Astrocyte of the cerebellum (primary cell): ENCODE data around the gene CELA2A.

Experiments
- DNase-seq: peaks from one replicate; pipeline ENCODE4 v3.0.0-alpha.2; 2011; ENCODE audit warnings: low read depth
- H3K4me3 ChIP-seq: 2 replicates; pipeline ENCODE4 v1.5.1; 2011; ENCODE audit warnings: mild to moderate bottlenecking, low read depth, low read length, moderate library complexity
- in situ Hi-C: cut with HindIII; loops from 2 replicates; pipeline ENCODE4 v1.10.0; 2017; ENCODE audit warnings: low sequenced_read_pairs
- TF ChIP-seq, protein P1 (sequence below): IDR thresholded peaks from 2 replicates; pipeline ENCODE4 v1.5.1; 2012; ENCODE audit warnings: low read length, low read depth, moderate library complexity, mild to moderate bottlenecking; ENCODE audit errors: missing control alignments

Gene CELA2A

DNA sequence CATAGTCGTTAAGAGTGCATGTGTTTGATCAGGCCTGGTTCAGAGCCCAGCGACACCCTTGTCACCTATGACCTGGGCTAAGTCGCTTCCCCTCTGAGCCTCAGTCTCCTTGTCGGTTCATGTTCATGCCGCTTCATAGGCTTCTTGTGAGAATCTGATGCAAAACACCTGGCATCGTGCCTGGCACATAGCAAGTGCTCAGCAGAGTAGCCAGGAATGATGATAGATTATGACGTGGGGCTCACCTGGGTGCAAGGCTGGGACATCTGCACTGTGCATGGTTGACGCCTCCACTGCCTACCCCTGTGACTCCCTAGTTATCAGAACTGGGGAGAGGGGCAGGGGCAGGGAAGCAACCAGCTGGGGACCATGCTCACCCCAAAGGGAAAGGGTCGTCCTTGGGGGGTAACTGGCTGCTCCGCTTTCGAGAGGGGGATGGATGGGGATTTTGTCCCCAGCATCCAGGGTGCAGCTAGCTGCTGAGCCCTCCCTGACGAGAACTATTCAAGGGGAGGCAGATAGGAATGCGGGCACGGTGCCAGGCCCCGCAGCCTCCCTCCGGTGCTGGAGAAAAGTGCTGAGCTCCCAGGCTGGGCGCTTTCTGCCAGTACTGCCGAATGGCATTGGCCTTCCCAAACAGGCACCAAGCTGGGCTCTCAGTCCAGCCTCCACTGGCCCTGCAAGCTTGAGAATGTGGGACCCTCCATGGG, 37.6 kb upstream of the CELA2A start:
- TF ChIP-seq, protein P1, sequence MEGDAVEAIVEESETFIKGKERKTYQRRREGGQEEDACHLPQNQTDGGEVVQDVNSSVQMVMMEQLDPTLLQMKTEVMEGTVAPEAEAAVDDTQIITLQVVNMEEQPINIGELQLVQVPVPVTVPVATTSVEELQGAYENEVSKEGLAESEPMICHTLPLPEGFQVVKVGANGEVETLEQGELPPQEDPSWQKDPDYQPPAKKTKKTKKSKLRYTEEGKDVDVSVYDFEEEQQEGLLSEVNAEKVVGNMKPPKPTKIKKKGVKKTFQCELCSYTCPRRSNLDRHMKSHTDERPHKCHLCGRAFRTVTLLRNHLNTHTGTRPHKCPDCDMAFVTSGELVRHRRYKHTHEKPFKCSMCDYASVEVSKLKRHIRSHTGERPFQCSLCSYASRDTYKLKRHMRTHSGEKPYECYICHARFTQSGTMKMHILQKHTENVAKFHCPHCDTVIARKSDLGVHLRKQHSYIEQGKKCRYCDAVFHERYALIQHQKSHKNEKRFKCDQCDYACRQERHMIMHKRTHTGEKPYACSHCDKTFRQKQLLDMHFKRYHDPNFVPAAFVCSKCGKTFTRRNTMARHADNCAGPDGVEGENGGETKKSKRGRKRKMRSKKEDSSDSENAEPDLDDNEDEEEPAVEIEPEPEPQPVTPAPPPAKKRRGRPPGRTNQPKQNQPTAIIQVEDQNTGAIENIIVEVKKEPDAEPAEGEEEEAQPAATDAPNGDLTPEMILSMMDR, result no peak
- DNase-seq, result no peak
- in situ Hi-C loops, result no loop called here

DNA sequence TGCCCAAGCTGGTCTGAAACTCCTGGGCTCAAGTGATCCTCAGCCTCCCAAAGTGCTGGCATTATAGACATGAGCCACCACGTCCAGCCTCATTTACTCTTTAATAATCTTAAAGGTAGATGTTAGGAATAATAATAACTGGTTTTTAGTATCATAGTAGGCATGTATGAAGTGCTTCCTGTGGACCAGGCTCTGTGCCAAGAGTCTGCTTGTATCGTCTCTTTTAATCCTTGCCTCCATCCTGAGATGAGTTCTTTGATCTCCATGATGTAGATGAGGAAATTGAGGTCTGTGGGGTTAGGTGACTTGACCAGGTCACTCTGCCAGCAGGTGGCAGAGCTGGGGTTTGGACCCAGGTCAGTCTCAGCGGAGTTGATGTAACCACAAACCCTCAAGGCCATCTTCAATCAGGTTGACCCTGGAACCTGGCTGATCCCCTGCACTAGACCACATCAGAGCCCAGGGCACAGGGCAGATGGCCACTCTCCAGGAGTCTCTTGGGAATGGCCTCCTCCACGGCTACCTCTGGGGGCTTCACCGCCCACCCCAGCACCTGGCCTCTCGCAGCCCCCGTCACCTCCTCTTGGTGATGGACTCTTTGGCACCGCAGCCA, 35.6 kb upstream of the CELA2A start:
- TF ChIP-seq, protein P1, result no peak
- in situ Hi-C loops, result no loop called here
- no peak overlapping the region for H3K4me3 ChIP-seq
- no peak for DNase-seq

More for the DNA sequence above, 37.6 kb upstream of the CELA2A start:
- no peak overlapping the region for H3K4me3 ChIP-seq

DNA sequence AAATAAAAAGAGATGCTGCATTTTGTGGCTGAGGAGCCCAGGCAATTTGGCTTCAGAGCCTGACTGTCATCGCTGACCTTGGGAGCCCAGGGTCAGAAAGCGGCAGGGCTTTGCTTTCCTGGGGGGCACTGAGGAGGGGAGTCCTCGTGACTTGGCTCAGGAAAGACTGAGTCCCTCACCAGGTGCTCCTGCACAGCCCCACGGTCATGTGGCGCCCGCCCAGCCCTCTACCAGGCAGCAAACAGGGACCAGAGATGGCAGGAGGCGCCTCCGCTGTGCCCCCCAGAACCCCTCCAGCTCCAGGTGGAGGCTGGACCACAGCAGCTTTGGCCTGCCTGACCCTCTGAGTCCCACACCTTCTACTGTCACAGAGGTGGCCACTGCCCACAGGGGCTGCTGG, 33.7 kb upstream of the CELA2A start:
- DNase-seq, result no peak

DNA sequence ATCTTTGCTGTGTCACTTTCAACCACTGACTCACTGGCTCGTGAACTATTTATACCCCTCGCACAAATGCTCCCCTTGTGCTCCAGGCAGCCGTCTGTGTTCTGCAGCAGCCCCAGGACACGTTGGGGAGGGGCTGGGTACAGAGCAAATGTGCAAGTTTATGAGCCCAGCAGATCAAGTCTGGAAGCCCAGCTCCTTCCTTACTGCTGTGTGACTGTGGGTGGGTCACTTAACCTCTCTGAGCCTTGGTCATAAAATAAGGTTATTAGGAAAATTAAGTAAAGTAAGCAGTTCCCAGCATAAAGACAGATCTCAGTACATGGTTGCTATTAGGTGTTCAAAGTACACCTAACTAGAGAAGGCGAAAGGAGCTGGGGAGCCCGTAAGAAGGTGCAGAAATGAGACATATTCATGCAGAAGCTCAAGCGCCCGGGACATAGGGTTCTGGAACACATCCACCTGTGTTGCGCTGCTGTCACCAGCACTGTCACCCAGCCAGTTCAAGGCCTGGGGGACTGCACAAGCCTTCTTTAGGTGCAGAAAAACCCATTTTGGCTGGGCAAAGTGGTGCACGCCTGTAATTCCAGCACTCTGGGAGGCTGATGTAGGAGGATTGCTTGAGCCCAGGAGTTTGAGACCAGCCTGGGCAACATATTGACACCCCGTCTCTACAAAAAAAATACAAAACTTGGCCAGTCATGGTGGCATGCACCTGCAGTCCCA, 33.0 kb upstream of the CELA2A start:
- TF ChIP-seq, protein P1, result no peak
- no peak for DNase-seq
- in situ Hi-C loops, result no loop called here
- H3K4me3 ChIP-seq, result no peak overlapping the region

More for the DNA sequence above, 33.7 kb upstream of the CELA2A start:
- in situ Hi-C loops, result no loop called here
- H3K4me3 ChIP-seq, result no peak overlapping the region
- TF ChIP-seq, protein P1, result no peak

DNA sequence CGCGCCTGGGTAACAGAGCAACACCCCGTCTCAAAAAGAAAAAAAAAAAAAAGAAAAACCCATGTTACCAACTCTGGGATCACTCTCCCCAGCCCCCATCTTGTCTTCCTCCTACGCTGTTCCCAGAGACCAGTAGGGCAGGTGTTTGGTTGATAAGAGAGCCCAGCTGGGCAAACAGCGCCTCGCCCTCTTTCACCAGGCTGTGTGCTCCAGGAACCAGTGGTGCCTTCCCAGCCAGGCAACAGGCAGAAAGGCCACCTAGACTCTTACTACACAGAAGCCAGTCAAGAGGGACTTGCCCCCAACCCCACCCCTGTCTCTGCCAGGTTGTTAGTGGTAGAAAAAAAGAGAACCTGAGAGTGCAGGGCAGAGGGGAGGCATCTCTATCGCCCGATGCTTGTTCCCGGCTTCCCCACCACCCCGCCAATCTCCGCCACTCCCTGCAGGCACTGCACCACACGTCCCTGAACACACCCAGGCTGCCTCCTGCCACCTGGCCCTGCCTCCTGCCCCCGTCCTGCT, 32.3 kb upstream of the CELA2A start:
- no peak overlapping the region for H3K4me3 ChIP-seq
- TF ChIP-seq, protein P1, result no peak
- in situ Hi-C loops, result no loop called here
- DNase-seq, result no peak

DNA sequence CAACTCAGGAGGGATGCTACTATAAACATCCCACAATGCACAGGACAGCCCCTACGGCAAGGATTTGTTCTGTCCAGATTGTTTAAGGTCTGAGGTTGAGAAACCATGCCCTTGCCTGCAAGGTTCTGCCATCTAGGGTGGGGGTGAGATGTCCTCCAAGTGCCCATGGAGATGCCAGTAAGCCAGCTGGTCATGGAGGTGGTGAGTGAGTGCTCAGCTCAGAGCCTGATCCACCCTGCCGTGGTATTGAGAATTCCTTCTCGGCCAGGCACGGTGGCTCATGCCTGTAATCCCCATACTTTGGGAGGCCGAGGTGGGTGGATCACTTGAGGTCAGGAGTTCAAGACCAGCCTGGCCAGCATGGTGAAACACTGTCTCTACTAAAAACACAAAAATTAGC, 31.6 kb upstream of the CELA2A start:
- DNase-seq, result no peak
- TF ChIP-seq, protein P1, result no peak
- H3K4me3 ChIP-seq, result no peak overlapping the region
- in situ Hi-C loops, result loop anchor here (25.0 kb wide), 1 partner anchor 288 kb away; no protein-coding TSS in a partner anchor
